Adipose tissue (tissue), 3 donors: Measurements from ENCODE around the gene CAMSAP1. TPM values are rescaled to one million over a fixed set of nuclear protein-coding genes. Genes with fewer than 3 reads are reported as not detected.
"Not testable (repeated sequence)": the region's sequence is repeated elsewhere in the genome, so short reads cannot be mapped to it uniquely, and the experiment has no call there.

ENCODE experiments used
- H3K27ac ChIP-seq: one replicate; pipeline ENCODE4 v1.5.1; 2013; ENCODE audit warnings: low read depth, low read length
- WGBS, 3 donors: extraction: QIAGEN DNeasy Blood & Tissue Kit; methylation state at CpG; one replicate each; pipeline ENCODE4 v1.1.7; 2013; 5-methylcytosine and 5-hydroxymethylcytosine counted together
- polyA plus RNA-seq, 3 donors: library from polyadenylated mRNA; stranded (reverse); fragments of 200-250 nt; gene quantifications; one replicate each; pipeline ENCODE4 v1.2.3, GENCODE V29; 2013
- donor health status: healthy with polysubstance abuse.
- donor health status: Bipolar disorder and iron deficiency.
- donor health status: healthy.

CAMSAP1 gene
- polyA plus RNA-seq, 3 donors: 5.7 to 12.0 (median 8.8) TPM

GRCh38 chr9:135944444-135945252 is 37.3 kb upstream of the CAMSAP1 start:
- WGBS, 3 donors: 87 to 95% (median 87%) methylated on average over 36 of the region's 36 CpGs
- no peak overlapping the region for H3K27ac ChIP-seq

DNA sequence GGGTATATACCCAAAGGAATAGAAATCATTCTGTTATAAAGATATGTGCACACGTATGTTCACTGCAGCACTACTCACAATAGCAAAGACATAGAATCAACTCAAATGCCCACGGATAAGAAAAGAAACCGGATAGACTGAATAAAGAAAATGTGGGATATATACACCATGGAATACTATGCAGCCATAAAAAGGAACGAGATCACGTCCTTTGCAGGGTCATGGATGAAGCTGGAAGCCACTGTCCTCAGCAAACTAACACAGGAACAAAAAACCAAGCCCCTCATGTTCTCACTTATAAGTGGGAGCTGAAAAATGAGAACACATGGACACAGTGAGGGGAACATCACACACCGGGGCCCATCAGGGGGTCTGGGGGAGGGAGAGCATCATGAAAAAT is 36.3 kb upstream of the CAMSAP1 start:
- 97 to 99% (median 97%) methylated on average over 6 of the region's 6 CpGs for WGBS, 3 donors
- not testable (repeated sequence) for H3K27ac ChIP-seq

DNA sequence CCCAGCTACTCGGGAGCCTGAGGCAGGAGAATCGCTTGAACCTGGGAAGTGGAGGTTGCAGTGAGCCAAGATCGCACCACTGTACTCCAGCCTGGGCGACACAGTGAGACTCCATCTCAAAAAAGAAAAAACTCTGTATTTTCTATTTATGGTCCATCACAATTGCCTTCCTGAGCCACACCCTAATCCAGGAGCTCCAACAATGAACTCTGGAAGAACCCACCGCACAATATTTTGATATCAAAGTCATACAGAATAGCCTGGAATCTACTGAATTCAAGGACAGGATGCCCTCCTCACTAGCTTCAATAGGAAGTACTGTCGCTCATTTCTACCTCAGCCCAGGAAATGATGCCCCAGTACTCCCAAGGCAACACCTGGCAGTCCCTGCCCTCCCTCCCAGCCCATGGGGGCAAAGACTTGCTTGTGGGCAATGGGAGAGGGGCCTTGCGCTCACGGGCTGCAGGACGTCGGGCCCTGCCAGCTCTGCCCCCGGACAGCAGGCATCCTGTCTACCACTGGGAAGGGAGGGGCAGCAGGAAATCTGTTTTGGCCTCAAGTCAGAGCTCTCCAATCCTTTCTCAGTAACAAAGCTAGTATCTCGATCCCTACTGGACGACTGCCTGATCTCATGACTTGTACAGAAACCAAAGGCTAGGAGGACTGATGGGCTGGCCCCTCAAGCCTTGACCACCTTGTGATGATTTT is 34.1 kb upstream of the CAMSAP1 start:
- no peak overlapping the region for H3K27ac ChIP-seq
- WGBS, 3 donors: 72 to 88% (median 76%) methylated on average over 13 of the region's 13 CpGs

DNA sequence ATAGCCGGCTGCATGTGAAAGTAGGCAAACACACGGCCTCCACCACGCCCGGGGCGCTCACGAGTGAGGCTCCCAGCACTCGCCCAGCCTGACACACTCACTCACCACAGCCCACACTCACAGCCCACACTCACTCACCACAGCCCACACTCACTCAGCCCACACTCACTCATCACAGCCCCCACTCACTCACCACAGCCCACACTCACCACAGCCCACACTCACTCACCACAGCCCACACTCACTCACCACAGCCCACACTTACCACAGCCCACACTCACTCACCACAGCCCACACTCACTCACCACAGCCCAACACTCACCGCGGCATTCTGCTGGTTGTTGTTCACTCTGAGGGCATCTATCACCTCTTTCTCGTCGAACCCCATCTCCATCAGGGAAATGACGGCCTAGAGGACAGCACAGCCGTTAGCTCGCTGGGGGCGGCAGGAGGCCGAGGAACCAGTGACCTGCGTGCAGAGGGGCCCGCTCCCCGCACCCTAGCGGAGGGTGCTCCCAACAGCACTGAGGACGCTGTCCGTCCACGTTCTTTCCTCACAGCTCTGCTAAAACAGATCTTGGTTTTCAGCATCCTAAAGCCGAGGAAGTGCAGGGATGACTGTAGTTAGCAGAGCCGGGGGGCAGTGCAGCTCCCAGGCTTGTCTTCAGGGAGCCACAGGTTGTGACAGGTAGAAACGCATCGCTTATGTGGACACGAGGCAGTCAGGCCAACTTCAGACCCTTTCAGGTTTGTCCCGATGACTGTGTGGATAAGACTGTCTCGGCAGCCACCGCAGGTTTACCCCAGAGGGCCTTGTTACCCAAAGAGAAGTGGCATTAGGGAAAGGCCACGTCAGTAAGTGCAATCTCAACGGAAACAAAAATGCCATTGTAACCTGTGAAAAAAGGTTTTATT is 32.3 kb upstream of the CAMSAP1 start:
- 91 to 93% (median 92%) methylated on average over 33 of the region's 33 CpGs for WGBS, 3 donors
- no peak overlapping the region for H3K27ac ChIP-seq

DNA sequence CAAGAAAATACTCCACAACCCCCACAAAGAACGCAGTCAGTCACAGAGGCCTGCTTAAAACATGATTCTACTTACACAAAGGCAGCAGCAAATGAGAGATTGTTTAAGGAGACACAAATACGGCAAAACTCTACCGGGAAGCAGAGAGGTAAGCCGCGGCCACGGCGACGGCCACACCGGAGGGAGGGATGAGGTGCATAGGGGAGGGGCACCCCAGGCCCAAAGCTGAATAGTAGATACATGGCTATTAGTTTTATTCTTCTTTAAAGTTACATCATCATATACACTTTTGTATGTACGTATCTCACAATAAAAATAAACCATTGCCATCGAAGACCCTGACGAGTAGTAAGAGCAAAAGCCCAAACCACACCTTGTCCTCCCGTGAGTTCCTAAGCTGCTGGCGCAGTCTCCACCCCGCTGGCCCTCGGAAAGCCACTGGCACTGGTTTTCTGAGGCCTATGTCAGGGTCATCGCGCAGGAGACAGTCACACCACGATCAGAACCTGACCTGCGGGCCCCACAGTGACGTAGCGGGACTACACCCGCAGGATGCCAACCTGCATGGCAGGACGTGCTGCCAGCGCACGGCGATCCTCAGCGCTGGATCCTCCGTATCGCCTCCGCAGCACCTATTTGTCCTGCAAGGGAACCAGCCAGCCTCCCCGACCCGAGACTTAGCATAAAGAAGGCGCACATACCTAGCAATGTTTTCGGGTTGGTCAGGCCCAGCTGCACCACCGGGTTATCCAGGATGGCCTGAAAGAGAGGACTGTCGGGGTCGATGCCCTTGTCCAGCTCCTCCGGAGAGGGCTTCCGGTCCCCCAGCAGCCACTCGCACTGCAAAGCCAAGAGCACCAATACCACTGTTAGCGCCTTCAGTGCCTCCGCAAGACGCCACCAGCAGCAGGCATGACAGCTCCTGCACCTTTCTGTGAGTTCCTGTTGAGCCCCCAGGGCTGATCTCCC is 30.5 kb upstream of the CAMSAP1 start:
- WGBS, 3 donors: 96 to 97% (median 97%) methylated on average over 44 of the region's 44 CpGs
- no peak overlapping the region for H3K27ac ChIP-seq

- no peak overlapping the region for H3K27ac ChIP-seq
- WGBS, 3 donors: 90 to 92% (median 91%) methylated on average over 13 of the region's 13 CpGs
These were observed 25.8 kb upstream of the CAMSAP1 start for GRCh38 chr9:135933114-135933513.

DNA sequence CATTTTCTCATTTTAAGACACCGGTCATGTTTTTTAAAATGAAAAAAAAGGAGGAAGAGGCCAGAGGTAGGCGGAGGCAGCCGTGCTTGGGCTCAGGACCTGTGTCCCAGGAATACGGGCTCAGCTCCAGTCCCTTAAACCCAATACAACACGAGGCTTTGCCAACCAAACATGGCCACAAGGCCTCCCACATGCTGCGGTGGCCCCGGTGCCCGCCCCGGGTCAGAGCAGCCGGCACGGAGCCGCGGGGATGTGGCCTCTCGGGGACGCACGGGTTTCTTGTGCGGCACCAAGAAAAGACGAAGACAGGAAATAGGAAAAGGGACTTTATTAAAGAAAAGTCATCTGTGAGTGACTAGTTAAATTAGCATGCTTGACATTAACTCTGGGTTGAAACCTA is 25.3 kb upstream of the CAMSAP1 start:
- no peak overlapping the region for H3K27ac ChIP-seq
- WGBS, 3 donors: 95 to 97% (median 97%) methylated on average over 18 of the region's 18 CpGs

- H3K27ac ChIP-seq: no peak overlapping the region
- 92 to 95% (median 93%) methylated on average over 31 of the region's 31 CpGs for WGBS, 3 donors
These were observed 24.0 kb upstream of the CAMSAP1 start for GRCh38 chr9:135931349-135931820.

DNA sequence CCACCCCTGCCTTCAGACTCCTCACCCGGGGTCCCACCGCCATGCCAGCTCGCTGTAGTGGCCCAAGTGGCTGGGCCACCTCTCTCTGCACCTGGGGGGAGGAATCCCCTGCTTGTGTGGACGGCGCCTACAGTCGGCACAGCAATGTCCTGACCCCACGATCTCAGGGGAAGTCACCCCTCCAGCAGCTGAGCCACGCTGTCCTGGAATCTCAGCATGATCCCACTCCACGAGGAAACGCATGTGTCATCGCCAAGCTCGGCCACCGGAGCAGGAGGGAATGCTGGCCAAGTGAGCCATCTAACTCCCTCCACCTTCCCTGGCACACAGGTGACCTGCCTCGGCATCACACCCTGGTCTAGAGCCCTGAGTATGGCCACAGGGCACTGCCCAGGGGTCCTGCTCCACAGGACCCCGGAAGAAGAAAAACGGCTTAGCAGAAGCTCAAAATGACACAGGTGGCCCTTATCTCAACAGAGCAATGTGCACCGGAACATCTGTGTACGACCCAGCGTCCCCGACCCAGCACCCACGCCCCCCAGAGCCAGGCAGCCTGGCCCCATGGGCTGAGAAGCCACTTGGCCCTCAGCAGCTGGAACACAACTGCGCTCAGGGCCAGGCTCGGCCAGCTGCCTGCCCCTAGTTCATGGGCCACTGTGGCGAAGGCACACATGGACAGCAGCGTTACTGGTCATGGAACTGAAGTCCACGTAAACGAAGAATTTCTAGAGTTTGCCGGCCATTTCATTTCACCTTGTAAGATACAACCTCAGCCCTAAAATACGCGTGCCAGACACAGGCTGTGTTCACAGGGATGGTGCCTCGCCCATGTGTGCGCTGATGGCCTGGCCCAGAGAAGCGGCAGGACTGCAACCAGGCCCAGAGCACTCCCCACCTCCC is 23.4 kb upstream of the CAMSAP1 start:
- no peak overlapping the region for H3K27ac ChIP-seq
- WGBS, 3 donors: 94 to 95% (median 95%) methylated on average over 33 of the region's 33 CpGs

DNA sequence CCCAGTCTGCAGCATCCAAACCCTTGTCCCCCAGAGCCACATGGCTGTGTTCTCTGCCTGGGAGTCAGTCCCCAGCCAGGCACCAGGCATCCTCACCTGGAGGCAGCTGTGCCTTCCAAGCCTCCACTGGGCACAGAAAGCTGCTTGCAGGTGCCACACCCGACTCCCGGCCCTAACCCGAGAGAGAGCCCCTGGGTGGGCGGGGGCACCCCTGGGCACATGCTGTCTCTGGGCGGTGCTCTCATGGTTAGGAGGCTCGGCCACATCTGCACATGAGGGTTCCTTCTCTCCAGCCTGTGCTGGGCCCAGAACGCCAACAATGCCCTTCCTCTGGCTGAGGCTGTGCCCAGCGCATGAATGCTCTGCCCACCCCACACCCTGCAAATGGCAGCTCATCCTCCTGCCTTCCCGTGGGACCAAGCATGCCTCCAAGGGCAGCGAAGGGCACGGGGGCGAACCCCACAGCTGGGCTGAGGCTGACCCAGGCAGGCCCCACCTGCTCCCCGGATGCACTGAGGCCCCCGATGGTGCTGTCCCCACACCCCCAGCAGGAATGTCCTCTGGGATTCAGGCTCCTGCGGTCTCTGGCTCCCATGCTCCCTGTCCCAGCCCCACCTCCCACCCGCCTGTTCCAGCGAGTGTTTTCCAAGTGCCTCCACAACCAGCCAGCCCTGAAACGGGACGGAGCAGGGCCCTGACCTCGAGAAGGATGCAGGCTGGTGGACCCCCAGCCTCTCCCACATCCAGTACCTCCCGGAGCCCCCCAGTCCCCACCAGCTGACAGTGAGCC is 22.5 kb upstream of the CAMSAP1 start:
- H3K27ac ChIP-seq: no peak overlapping the region
- WGBS, 3 donors: 89 to 94% (median 92%) methylated on average over 21 of the region's 21 CpGs

- 93 to 95% (median 93%) methylated on average over 26 to 27 of the region's 27 CpGs for WGBS, 3 donors
- no peak overlapping the region for H3K27ac ChIP-seq
These were observed 21.6 kb upstream of the CAMSAP1 start for GRCh38 chr9:135928731-135929655.

DNA sequence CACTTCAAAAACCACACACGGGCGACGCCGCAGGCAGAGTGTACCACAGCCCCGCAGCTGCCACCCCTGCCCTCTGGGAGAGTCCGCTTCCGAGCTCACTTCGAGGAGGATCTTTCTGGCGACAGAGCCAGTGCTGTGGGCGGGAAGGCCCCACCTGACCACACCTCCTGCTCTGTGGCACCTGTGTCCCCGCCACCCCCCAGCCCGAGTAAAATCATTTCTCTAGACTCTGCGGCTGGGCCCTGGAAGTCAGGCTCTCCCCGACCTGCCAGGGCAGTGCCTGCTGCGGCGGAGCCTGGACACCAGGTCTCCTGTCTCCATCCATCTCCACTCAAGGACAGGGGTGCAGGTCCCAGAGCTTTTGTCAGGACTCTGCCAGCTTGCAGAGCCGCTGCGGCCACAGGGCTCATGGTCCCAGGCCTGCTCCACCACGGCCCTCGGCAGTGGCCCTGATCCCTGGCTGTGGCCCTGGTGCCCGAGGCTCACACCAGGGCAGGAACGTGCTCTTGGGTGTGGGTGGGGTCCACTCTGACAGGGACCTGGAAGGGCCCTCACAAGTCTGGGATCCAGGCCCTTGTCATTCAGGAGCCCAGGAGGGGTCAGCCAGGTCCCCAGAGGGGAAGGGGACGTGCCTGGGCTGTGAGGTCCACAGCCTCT is 20.9 kb upstream of the CAMSAP1 start:
- H3K27ac ChIP-seq: no peak overlapping the region
- 92 to 95% (median 92%) methylated on average over 23 of the region's 23 CpGs for WGBS, 3 donors

DNA sequence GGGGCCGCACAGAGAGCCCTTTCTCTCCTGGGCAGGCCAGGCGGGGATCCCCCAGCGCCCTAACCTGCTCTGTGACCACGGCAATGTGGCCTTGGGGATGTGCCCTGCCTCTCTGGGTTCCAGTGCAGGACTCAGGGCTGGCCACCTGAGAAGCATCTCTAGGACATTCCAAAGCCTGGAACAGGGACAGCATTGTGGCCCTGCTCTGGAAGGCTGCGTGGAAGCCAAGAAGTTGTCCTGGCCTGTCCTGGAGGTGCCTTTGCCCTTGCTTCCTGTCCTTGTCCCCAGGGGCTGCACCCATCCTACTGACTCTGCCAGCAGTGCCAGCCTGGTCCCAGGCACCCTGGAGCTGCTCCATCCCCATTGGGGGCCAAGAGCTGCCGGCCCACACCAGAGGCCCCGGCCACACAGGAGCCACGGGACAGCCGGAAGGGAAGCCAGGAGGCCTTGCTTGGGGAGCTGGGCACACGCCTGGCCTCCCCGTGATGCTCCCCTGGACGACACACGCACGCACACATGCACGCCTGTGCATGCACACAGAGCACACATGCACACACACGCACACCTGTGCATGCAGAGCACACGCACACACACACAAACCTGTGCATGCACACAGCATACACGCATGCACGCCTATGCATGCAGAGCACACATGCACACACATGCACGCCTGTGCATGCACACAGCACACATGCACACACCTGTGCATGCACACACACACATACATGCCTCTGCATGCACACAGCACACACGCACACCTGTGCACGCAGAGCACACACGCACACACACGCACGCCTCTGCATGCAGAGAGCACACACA is 20.1 kb upstream of the CAMSAP1 start:
- 88 to 92% (median 91%) methylated on average over 25 of the region's 25 CpGs for WGBS, 3 donors
- H3K27ac ChIP-seq: no peak overlapping the region
